Activated naive CD4-positive, alpha-beta T cell treated with anti-CD3 and anti-CD28 coated beads, Interleukin-2, amount 50 U/mL, for 24 hours (primary cell): ENCODE measurements around the gene CRTAC1.

ENCODE experiments used
- H3K27ac Mint-ChIP-seq: one replicate; pipeline ENCODE4 v1.8.0; 2021; ENCODE audit warnings: mild to moderate bottlenecking, mixed read lengths
- H3K27me3 Mint-ChIP-seq: one replicate; pipeline ENCODE4 v1.8.0; 2021; ENCODE audit warnings: mixed read lengths
- H3K36me3 Mint-ChIP-seq: one replicate; pipeline ENCODE4 v1.8.0; 2021; ENCODE audit warnings: mixed read lengths
- H3K4me1 Mint-ChIP-seq: one replicate; pipeline ENCODE4 v1.8.0; 2021; ENCODE audit warnings: mixed read lengths
- H3K4me3 Mint-ChIP-seq: one replicate; pipeline ENCODE4 v1.8.0; 2021; ENCODE audit warnings: mild to moderate bottlenecking, mixed read lengths
- H3K9me3 Mint-ChIP-seq: one replicate; pipeline ENCODE4 v1.8.0; 2021; ENCODE audit warnings: mixed read lengths

The CRTAC1 gene

DNA sequence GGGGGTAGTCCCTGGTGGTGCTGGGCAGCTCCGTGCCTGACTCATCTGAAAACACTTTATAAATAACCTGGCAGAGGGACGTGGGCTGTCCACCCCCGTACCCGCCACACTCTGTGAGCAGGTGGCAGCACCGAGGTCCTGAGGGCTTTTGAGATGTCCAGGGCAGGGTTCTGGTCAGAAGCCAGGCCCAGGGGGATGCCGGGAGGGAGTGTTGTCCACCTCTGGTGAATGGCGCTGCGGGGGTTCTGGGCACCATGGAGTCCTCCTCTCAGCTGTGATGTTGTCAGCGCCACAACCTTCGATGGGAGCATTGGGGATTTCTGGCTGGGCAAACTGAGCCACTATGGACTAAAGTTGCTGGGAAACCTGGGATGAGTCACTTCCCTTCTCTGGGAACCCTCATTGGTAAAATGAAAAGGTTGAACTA is 208.1 kb downstream of the CRTAC1 start:
- Mint-ChIP-seq H3K36me3 (no peaks in the 10 kb centered on the region), H3K27ac (no peak overlapping the region), H3K4me3 (no peak overlapping the region), H3K4me1 (no peaks in the 10 kb centered on the region), H3K27me3 (no peaks in the 10 kb centered on the region), H3K9me3 (no peaks in the 10 kb centered on the region)

GRCh38 chr10:97821308-97822038 is 208.9 kb downstream of the CRTAC1 start:
- Mint-ChIP-seq H3K27ac (no peak overlapping the region), H3K27me3 (no peaks in the 10 kb centered on the region), H3K4me3 (no peak overlapping the region), H3K36me3 (no peaks in the 10 kb centered on the region), H3K9me3 (no peaks in the 10 kb centered on the region), H3K4me1 (no peaks in the 10 kb centered on the region)

DNA sequence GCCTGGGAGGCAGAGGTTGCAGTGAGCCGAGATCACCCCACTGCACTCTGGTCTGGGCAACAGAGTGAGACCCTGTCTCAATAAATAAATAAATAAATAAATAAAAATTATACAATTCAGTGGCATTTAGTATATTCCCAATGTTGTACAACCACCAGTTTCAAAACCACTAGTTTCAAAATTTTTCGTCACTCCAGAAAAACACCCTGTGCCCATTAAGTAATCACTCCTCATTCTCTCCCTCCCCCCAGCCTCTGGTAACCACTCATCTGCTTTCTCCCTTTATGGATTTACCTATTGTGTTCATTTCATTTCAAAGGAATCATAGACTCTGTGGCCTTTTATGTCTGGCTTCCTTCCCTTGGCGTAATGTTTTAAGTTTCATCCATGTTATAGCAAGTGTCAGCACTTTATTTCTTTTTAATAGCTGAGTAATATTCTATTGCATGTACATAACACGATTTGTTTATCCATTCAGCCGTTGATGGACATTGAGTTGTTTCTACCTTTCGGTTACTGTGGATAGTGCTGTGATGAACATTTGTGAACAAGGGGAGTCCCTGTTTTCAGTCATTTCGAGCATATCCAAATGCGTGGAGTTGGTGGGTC is 210.2 kb downstream of the CRTAC1 start:
- Mint-ChIP-seq H3K4me3 (no peak overlapping the region), H3K36me3 (no peaks in the 10 kb centered on the region), H3K27me3 (no peaks in the 10 kb centered on the region), H3K9me3 (no peaks in the 10 kb centered on the region), H3K27ac (no peak overlapping the region), H3K4me1 (no peaks in the 10 kb centered on the region)

- Mint-ChIP-seq H3K27me3 (no peaks in the 10 kb centered on the region), H3K9me3 (no peaks in the 10 kb centered on the region), H3K27ac (no peak overlapping the region), H3K4me1 (no peaks in the 10 kb centered on the region), H3K36me3 (no peaks in the 10 kb centered on the region), H3K4me3 (no peak overlapping the region)
Observed at GRCh38 chr10:97818572-97818971, 211.8 kb downstream of the CRTAC1 start.

- H3K36me3 Mint-ChIP-seq, result no peaks in the 10 kb centered on the region
Observed at GRCh38 chr10:97816609-97817008, 213.8 kb downstream of the CRTAC1 start.

More at GRCh38 chr10:97816609-97817008, 213.8 kb downstream of the CRTAC1 start:
- Mint-ChIP-seq H3K9me3 (no peaks in the 10 kb centered on the region), H3K27ac (no peak overlapping the region), H3K4me3 (no peak overlapping the region), H3K27me3 (no peaks in the 10 kb centered on the region), H3K4me1 (peaks cover 5% of the 10 kb centered on the region)
